Activated T-helper 1 cell treated with Interleukin-2 at 50 U/mL for 16 hours (primary cell): ENCODE data around the gene SLC38A8.

ENCODE experiments used
- DNase-seq: peaks from one replicate; pipeline ENCODE4 v3.0.0-alpha.2; 2020; ENCODE audit warnings: low read depth

Gene SLC38A8

GRCh38 chr16:84068783-84069462 lies 26.3 kb upstream of the SLC38A8 start:
- no peak for DNase-seq

- no peak for DNase-seq
Measured at GRCh38 chr16:84068041-84068440, 25.4 kb upstream of the SLC38A8 start.

DNA sequence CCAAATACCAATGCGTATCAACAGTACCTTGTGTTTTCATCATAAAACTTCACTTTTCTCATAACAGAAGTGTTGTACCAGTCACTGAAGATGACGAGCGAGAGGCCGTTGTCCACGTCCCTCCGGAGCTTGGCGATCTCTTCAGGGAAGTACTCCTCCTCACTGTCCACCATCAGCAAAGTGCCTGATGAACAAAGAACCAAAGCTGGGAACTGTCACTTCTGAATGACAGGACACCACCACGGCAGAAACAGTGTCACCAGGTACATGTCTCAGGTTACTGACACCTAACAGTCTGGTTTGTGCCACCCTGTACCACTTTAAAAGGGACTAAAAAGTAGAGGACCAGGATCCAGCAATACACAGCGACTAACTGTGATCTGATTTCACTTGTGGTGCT lies 25.0 kb upstream of the SLC38A8 start:
- DNase-seq: no peak

DNA sequence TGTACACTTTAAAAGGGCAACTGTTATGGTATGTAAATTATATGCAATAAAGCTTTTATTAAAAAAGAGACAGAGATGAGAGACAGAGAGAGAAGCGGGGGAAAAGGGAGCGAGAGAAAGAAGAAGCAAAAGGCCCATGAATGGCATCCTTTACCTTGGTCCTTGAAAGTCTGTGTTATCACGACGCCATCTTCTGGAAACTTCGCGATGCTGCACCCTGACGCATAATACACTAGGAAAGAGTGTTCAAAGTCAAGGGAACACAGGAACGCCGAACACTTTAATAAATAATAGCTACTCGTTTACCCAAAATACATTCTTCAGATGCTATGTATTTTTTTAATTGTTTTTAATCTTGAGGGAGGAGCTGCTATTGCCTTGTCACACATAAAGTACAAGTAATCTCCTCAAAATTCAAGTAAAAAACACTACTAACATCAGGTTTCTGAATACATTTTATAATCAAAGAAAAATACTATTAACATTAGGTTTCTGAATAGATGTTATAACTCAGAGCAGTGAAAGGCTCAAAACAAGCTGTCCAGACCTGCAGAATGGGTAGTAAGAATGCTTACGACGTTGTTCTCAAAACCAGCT lies 23.0 kb upstream of the SLC38A8 start:
- no peak for DNase-seq

DNA sequence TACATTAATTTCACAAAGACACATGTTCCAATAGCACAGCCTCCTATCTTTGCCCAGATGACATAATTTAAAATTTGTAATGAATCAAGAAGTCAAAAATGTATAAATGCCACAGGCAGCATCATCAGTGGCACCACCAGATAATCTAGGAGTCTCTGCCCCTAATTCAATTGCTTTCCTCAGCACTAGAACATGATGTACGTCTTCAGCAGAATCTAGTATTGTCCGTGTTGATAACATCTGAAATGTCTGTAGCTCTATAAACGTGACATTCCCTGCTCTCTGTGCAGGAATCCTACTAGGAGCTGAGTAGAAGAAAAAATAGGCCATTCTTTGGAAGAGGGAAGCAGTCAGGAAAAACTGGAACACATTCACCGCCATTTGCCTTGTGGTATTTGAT lies 21.4 kb upstream of the SLC38A8 start:
- DNase-seq: no peak

DNA sequence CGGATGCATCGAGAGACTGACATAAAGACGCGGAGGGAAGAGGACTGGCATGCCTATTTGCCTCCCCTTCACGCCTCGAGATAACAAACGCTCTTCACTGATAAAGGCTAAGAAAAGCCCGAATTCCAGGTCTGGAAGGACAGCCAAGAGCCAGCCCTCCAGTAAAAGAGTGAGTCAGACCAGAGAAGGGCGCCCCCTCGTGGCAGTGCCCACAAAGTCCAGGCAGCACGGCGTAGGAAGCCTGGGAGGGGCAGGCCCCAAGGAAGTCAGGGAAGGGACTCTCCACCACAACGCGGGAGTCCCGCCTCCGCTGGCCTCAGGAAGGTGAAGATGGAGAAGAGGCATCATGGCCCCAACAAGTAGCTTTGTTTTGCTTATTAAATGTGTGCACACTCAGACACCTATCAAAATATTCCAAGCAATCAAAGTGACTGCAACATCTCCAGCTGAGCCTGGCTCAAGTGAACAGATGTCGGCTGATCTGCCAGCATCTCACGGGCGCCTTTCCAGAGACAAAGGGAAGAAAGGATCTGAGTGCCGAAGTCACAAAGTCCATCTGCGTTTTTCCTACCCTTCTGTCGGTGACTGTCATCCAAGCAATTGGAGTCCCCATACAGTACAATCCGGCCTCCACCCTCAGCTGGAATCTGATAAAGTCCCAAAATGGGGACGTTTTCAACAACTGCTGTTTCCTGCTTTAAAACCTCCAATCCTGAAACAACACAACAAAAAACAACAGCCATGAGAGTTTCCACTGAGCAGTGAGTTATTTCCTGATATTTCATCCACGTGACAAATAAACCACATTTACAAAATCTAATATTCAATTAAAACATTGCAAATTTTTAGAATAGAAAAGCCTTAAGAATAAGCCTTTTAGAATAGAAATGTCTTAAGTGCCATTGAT lies 20.4 kb upstream of the SLC38A8 start:
- peak; percentile 24 for DNase-seq

GRCh38 chr16:84061236-84061819 lies 18.7 kb upstream of the SLC38A8 start:
- DNase-seq: no peak

DNA sequence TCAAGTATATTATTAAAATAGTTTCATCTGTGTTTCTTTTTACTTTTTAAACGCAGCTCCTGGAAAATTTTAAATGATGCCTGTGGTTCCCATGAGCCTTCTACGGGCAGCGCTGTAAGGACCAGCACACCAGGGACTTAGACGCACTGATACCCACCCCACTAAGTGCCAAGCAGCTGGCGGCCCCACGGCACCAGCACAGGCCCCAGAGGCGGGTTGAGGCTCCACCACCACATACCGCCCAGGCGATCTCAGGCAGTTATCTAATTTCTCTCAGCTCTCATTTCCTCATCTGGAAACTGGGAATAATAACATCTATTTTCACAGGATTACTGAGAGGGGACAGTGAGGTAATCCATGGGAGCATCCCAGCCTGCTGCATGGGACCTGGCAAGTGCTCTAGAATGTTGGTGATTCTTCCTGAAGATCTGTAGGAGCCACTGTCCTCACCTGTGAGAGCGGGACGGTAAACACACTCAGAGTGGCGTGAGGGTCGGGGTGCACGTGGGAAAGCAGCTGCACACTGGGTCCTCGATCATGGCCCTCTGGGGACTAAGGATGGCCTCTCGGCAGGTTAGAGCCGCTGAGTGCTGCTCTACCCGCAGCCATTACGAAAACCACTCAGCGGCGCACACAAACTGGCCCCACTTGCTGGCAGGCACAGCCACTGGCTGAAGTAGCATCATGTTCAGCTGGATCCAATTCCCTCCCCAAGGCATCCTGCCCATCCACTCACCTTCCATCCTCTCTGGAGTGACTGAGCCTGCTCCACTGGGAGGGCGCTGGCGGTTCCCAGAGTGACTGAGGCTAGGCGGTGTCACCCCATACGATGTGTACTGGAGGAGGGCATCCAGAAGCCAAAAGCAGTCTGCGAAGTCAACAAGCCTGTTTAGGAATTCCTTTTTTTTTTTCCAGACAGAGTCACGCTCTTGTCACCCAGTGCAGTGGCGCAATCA lies 17.6 kb upstream of the SLC38A8 start:
- no peak for DNase-seq

DNA sequence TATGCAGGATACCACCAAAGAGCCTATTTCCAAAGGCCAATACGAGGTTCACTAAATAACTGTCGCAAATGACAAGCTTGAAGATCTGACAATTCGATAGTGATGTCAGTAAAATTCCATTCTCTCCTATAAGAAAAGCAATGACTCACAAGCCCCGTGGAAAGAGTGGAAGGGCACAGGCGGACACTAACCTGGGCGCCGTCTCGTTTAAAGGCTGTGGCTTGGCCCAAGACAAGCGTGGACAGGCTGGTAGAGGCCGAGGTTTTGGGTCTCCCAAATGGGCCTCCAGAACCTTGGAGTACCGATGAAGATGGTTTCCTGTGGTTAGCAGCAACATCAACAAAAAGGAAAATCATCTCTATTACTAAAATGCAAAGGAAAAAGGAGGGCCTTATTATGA lies 16.5 kb upstream of the SLC38A8 start:
- no peak for DNase-seq

DNA sequence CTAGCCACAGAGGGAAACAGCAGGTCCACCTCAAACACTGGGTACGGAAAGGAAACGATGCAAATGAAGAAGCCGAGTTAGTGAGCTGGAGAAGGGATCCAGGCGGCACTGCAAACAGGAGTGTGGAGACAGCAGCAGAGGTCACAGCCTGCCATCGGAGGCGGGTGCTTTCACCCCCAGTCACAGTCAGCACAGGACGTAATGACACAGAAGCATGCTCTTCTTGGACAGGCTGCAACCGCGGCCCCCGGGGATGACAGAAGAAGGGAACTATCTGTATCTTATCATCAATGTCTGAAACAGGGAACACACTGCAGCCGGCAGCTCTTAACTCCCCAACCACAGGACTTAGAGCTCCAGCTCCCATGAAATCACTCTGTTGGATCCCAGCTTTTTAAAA lies 16.1 kb upstream of the SLC38A8 start:
- no peak for DNase-seq

- DNase-seq: no peak
Measured at GRCh38 chr16:84058211-84058610, 15.6 kb upstream of the SLC38A8 start.

- DNase-seq: no peak
Measured at GRCh38 chr16:84056933-84057332, 14.3 kb upstream of the SLC38A8 start.

DNA sequence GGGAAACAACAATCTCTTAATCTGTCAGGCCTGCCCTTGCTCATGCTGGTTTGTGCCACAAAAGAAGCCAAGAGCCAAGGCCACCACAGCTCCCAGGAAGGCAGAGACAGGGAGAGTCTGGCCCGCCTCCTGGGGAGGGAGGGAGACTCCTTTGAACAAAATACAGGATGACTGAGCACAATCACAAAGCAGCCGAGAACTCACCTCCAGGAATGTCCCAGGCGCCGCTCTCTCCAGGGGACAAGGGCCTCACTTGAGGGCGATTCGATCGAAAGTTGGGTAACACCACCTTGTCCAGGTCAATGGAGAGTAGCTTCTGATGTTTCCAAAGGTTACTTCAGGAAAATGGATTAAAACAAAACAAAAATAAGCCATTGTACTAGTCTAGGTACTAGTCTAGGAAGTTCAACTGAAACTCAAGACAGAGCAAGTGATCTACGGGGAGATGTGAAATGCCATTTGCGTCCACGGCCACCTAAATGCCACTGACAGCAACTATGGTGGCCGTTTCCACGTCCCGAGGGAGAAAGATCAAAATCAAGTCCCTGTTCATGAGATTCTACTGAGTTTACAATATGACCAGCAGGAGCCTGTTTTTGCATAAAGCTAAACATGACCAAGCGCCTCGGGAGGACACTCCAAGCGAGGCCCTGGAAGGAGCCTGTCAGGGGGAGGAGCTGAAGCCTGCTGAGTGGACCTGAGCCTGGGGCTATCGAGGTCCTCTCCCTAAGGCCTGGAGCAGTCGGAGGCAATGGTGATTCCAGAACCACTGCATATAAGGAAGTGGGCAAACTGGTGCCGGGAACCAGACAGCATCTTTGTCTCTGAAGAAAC lies 13.4 kb upstream of the SLC38A8 start:
- no peak for DNase-seq

GRCh38 chr16:84055366-84055765 lies 12.8 kb upstream of the SLC38A8 start:
- DNase-seq: no peak

- no peak for DNase-seq
Measured at GRCh38 chr16:84054916-84055315, 12.3 kb upstream of the SLC38A8 start.

DNA sequence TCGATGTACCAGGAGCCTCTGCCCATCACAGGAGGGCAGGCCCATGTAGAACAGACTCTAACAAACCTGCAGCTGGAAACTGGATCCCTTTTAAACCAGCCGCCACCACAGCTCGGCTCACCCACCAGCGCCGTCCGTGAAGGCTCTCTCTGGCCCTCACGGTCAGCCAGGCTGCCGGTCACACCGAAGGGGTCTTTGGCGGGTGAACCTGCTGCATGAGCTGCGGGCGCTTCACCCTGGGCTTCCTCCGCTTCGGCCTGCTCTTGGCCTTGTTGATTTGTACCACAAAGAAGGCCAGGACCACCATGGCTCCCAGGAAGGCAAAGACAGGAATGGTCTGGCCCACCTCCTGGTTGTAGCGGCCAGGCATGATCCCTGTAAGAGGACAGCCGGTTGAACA lies 11.7 kb upstream of the SLC38A8 start:
- no peak for DNase-seq

DNA sequence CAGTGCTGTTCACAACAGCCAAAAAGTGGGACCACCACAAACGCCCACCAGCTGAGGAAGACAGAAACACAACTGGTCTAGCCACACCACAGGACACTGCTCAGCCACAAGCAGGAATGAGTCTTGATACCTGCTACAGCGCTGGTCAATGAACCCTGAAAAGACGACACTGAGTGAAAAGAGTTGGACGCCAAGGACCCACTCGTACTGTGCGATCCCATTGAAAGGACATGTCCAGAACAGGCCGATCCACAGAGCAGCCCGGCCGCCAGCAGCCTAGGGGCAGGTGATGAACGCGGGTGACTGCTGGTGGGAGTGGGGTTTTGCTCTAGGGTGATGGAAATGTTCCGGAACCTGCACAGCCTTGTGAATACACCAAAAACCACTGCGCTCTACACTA lies 10.6 kb upstream of the SLC38A8 start:
- DNase-seq: no peak

DNA sequence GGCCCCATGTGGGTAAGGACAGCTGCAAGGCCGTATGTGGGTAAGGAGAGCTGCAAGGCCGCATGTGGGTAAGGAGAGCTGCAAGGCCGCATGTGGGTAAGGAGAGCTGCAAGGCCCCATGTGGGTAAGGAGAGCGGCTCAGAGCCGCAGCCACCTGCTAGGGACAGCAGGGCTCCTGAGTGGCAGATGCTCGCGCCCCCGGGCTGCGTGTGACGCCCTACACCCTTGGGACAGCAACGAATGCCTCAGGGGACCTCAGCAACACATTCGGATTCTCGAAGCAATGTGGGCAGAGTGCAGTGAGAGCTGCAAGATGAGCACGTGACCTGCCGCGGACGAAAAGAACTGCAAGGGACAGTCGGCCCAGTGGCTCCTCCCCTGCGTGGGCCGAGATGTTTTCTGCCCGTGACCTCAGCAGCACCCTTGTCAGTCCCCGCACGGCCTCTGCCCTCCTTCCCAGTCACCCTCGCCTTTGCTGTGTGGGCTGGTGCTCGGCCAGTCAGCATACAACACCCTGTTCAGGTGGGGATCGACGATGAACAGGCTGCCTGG lies 9.6 kb upstream of the SLC38A8 start:
- DNase-seq: no peak

GRCh38 chr16:84050316-84050715 lies 7.7 kb upstream of the SLC38A8 start:
- no peak for DNase-seq

- no peak for DNase-seq
Measured at GRCh38 chr16:84049403-84050060, 6.9 kb upstream of the SLC38A8 start.
